GM19438 (cell line): ENCODE data around the gene UNC13D.
"Not testable (repeated sequence)": the region's sequence is repeated elsewhere in the genome, so short reads cannot be mapped to it uniquely, and the experiment has no call there.

Experiments used
- ATAC-seq: cut with Tn5 transposase; IDR thresholded peaks from one replicate; pipeline ENCODE4 v1.9.1; 2021; ENCODE audit warnings: low read depth; ENCODE audit not compliant: unreplicated experiment

Gene UNC13D

GRCh38 chr17:75853433-75853832, 9.2 kb upstream of the UNC13D start:
- no peak for ATAC-seq

- ATAC-seq: not testable (repeated sequence)
Measured at GRCh38 chr17:75851693-75851991, 7.4 kb upstream of the UNC13D start.

DNA sequence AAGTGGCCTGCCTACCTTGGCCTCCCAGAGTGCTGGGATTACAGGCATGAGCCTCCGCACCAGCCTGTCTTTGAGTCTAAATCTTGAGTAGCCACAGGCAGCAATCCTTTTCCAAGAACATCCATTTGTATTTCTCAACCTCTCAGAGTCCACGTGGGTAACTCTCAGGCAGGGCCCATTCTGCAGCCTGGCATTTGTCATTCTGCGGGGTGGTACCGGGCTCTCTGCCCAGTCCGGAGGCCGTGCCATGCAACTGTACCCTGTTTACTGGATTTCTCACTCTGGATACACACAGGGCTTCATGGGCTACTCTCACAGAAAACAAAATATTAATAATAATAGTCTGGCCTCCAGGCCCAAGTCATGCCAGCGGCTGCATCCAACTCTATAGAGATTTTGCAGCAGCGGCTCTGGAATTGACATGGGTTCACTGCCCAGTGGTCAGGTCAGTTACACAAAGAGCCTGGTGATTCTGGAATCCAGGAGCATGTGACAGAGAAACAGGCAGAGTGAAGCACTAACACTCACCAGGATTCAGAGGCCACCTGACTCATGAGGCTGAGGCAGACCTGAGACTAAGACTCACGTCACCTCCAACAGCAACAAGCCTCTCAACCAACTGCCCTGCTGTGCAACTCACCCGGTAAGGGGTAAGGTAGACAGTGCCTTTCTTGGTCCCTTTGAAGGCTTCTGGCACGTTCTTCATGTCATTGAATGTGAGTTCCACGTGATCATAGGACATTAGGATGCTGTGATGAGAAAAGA, 6.9 kb upstream of the UNC13D start:
- no peak for ATAC-seq

DNA sequence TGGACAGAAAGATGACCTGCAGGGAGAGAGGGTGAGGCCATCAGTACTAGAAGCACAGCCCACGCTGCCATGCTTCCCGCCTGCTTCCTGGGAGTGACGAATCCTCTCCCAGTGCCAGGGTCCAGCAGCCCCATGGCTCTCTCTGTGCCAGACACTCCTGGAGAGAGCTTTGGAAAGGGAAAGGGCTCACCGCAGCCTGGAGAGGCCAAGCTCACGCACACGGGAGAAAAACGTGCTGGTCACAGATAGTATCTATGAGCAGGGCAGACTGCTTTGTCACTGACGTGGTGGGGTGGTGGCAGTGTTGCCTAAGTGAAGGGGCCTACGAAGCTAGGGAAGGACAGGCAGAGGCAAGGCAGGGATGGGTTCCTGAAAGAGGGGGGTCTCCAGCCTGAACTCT, 5.5 kb upstream of the UNC13D start:
- ATAC-seq: no peak

DNA sequence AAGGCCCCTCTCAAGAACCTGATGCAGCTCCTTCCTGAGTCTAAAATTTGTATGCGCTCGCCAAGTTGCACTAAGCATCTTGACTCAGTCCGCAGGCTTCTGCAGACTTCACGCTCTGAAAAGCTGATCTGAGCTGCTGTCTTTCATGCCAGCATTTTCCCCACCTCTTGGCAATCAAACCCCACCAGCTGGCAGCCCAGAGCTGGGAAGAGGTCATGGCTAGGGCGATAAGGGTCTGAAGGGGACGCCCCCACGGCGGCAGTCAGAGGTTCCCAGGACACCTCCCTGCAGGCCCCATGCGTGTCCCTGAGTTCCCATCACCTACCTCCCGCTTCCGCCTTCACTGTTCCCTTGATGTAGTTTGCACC, 5.1 kb upstream of the UNC13D start:
- no peak for ATAC-seq

- ATAC-seq: no peak
Measured at GRCh38 chr17:75848523-75849278, 4.5 kb upstream of the UNC13D start.

GRCh38 chr17:75847614-75848522, 3.7 kb upstream of the UNC13D start:
- ATAC-seq: no peak

DNA sequence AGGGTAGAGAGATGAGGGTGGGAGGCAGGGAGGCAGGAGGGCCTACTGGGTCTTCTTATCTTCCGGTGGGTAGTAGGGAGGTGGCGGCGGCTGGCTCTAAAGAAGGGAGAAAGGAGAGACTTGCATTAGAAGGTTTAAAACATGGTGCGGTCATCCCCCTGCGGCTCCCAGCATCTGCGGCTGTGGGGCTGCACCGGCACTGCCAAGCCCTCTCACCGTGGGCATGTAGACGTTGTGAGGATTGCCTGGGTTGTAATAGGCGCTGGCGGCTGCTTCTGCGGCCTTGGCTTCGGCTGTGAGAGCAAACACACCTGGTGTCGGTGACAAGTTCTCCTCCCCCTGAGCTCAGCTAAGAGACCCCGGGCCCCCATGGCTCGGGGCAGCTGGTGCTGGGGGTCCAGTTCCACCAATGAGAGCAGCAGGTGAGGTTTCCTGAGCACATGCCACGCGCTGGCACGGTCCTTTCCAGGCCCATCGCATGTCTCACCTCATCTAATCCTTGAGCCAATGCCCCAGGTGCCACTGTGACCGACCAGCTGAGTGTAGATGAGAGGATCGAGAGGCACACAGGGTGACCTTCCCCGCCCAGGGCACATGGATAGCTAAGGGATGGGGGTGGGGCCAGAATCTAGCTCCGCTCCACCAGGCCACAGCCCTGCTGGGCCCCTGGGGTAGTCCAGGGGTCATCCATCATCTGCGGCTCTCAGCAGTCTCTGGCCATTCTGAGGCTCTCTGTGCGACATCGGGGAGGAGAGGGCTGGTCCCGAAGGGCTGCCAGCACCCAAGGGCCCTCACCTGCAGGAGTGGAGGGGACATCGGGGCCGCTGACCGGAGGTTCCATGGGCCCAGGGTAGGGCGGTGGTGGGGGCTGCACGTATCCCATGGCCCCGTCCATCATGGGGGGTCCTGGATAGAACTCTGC, 2.7 kb upstream of the UNC13D start:
- no peak for ATAC-seq

GRCh38 chr17:75845933-75846691, 1.9 kb upstream of the UNC13D start:
- no peak for ATAC-seq

- peak; percentile 75 for ATAC-seq
Measured at GRCh38 chr17:75845058-75845711, 981 bp upstream of the UNC13D start.

DNA sequence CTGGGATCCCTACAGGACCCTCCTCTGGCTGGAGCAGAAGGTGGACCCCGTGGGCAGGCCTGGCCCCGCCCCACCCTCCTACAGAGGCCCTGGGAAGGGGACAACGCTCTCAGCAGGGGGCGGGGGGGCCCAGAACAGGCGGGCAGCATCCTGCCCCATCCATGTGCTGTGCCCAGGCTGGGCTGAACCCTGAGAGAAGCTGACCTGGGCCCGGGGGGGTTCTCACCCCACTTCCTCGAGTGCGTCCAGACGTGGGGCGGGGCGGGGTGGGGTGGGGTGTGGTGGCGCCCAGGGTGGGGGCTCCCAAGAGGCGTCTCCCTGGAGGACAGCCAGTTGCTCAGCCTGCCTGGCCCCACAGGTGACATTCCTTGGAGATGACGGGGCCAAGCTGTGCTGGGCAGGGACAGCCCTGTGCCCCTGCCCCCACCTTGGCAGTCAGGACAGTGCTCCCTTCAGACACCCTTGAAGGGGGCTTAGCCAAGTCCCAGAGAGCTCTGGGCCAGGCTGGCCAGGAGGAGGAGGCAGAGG, 390 bp upstream of the UNC13D start:
- ATAC-seq: no peak

- no peak for ATAC-seq
Measured at GRCh38 chr17:75842963-75843576, 1.1 kb downstream of the UNC13D start.

DNA sequence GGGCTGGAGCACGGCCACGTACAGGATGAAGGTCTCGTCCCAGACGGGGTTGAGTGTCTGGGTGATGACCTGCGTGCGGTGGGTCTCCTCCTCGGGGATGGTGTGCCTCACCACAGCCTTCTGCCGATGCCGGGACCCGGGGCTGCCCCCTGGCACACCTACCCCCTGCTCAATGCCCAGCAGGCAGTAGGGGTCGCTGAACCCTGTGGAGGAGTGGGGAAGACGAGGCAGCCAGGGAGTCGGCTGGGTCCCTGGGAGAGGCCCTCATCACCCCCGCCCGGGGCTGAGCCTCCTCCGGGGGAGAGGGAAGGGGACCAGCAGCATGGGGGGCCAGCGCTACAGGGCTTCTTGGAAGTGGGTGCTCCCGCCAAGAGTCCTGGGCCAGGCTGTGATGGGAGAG, 1.8 kb downstream of the UNC13D start:
- no peak for ATAC-seq

GRCh38 chr17:75840799-75841164, 3.4 kb downstream of the UNC13D start:
- no peak for ATAC-seq

GRCh38 chr17:75839942-75840798, 4.0 kb downstream of the UNC13D start:
- no peak for ATAC-seq

DNA sequence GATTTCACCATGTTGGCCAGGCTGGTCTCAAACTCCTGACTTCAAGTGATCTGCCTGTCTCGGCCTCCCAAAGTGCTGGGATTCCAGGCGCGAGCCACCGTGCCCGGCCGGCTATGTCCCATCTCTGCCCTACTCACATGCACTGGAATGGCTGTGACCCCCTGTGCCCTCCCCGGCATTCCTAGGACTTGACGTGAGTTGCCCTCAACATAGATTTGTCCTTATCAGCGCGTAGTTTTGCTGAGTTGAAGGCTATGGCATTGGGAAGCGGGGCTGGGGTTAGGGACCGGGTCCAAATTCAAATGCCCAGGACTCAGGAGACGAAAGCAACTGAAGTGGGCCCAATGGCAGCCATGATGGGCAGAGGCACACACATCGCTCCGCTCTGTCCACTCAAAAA, 5.8 kb downstream of the UNC13D start:
- ATAC-seq: no peak

DNA sequence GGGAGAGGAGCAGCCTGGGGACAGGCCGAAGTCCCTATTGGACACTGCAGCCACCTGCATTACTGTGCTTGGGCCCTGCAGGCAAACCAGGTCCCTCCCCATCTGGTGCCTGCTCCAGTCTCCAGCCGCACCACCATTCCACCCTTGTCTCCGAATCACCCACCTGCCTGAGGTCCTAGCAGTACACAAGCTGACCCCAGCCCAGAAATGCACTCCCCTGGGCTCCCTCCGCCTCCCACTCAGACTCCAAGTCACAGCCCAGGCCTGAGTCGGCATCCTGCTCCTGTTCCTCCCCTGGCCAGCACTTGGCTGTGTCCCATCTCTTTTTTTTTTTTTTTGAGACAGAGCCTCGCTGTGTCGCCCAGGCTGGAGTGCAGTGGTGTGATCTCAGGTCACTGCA, 6.3 kb downstream of the UNC13D start:
- ATAC-seq: no peak

DNA sequence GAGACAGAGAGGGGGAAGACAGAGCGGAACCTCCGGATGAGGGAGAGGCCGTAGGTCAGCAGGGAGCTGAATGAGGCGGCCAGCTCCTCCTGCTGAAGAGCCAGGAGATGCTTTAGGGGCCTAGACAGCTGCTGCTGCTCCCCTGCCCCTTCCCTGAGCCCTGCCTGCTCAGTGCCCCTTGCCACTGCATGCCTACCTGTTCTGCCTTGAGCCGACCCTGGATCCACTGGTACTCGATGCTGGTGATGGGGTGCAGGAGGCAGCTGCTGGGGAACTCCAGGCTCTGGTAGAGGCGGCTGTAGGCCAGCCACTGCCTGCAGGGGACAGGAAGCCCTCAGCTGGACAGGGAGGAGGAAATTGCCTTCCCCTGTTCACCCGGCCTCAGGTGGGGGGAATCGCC, 7.6 kb downstream of the UNC13D start:
- ATAC-seq: no peak
